C4-2B (cell line): ENCODE measurements around the gene SSTR5.

Source experiments
- CTCF ChIP-seq: fragments of 450-650 bp; conservative IDR thresholded peaks from 2 replicates; pipeline ENCODE4 v1.5.1; 2017; ENCODE audit warnings: mild to moderate bottlenecking
- ZFX ChIP-seq: fragments of 450-650 bp; IDR thresholded peaks from 2 replicates; pipeline ENCODE4 v1.6.1; 2017

GRCh38 chr16:1101133-1101532 is 28.6 kb downstream of the SSTR5 start:
- TF ChIP-seq CTCF (no peak), ZFX (no peak)
